Colonic mucosa (tissue), 4 donors: ENCODE results near the gene SLTM. TPM values are rescaled to one million over a fixed set of nuclear protein-coding genes. Genes with fewer than 3 reads are reported as not detected.

Experiments
- DNase-seq: peaks from one replicate; pipeline ENCODE4 v3.0.0-alpha.2; 2020
- H3K27ac ChIP-seq: fragments of 200-600 bp; one replicate; pipeline ENCODE4 v1.8.0; 2021
- H3K27me3 ChIP-seq: fragments of 200-600 bp; one replicate; pipeline ENCODE4 v1.8.0; 2021
- H3K36me3 ChIP-seq: fragments of 200-600 bp; one replicate; pipeline ENCODE4 v1.8.0; 2021
- H3K4me1 ChIP-seq: fragments of 200-600 bp; one replicate; pipeline ENCODE4 v1.8.0; 2021; ENCODE audit warnings: mild to moderate bottlenecking
- H3K4me3 ChIP-seq: fragments of 200-600 bp; one replicate; pipeline ENCODE4 v1.8.0; 2021
- H3K9ac ChIP-seq, 2 donors: one replicate each; pipeline ENCODE4 v1.7.0; 2013; ENCODE audit warnings: control low read depth in 2 of 2, low read depth in 2 of 2, low read length in 2 of 2
- H3K9me3 ChIP-seq: fragments of 200-600 bp; one replicate; pipeline ENCODE4 v1.8.0; 2021
- intact Hi-C: fragments of 100-400 bp; cut with DNase I; formaldehyde crosslinking; loops from one replicate; pipeline ENCODE4 v1.14.1; 2022
- total RNA-seq, 2 donors: library from RNA; stranded (reverse); fragmentation: NEBNext Ultra II Directional in 1 of 2; extraction: Animal tissue kit (Norgen Biotek cat#: 25700) in 1 of 2; gene quantifications; one replicate each; pipeline ENCODE4 v1.2.1, GENCODE V29; 2021
- TF ChIP-seq, protein P1 (sequence below): fragments of 200-600 bp; IDR thresholded peaks from one replicate; pipeline ENCODE4 v1.8.0; 2022; ENCODE audit warnings: antibody characterized with exemption, mild to moderate bottlenecking
- donor health status: healthy.
- donor health status: DM: no; HTN: no; CAD: no.
- donor health status: DM: no; HTN: no; CAD: no.

SLTM gene
- total RNA-seq, 2 donors from 2014 or later = 62.6 to 78.2 TPM

DNA sequence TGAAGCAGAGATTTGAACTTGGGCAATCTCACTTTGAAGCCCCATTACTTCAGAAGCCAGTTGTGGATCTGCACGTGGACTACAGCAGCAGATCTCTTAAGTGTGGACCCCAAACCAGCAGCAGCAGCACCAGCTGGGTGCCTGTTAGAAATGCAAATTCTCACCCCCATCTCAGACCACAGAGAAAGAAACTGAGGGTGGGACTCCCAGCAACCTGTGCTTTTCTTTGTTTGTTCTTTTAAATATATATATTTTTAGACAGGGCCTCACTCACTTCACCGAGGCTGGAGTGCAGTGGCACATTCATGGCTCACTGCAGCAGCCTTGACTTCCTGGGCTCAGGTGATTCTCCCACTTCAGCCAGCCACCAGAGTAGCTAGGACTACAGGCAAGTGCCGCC, 53.2 kb downstream of the SLTM start:
- Histone ChIP-seq H3K4me3 (no peak overlapping the region), H3K36me3 (peaks cover 11% of the 10 kb centered on the region), H3K4me1 (no peaks in the 10 kb centered on the region), H3K27ac (no peak overlapping the region), H3K9ac (no peak overlapping the region), H3K27me3 (no peaks in the 10 kb centered on the region), H3K9me3 (no peaks in the 10 kb centered on the region)
- no peak for DNase-seq
- TF ChIP-seq, protein P1, sequence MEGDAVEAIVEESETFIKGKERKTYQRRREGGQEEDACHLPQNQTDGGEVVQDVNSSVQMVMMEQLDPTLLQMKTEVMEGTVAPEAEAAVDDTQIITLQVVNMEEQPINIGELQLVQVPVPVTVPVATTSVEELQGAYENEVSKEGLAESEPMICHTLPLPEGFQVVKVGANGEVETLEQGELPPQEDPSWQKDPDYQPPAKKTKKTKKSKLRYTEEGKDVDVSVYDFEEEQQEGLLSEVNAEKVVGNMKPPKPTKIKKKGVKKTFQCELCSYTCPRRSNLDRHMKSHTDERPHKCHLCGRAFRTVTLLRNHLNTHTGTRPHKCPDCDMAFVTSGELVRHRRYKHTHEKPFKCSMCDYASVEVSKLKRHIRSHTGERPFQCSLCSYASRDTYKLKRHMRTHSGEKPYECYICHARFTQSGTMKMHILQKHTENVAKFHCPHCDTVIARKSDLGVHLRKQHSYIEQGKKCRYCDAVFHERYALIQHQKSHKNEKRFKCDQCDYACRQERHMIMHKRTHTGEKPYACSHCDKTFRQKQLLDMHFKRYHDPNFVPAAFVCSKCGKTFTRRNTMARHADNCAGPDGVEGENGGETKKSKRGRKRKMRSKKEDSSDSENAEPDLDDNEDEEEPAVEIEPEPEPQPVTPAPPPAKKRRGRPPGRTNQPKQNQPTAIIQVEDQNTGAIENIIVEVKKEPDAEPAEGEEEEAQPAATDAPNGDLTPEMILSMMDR = no peak
- intact Hi-C loops = no loop called here

DNA sequence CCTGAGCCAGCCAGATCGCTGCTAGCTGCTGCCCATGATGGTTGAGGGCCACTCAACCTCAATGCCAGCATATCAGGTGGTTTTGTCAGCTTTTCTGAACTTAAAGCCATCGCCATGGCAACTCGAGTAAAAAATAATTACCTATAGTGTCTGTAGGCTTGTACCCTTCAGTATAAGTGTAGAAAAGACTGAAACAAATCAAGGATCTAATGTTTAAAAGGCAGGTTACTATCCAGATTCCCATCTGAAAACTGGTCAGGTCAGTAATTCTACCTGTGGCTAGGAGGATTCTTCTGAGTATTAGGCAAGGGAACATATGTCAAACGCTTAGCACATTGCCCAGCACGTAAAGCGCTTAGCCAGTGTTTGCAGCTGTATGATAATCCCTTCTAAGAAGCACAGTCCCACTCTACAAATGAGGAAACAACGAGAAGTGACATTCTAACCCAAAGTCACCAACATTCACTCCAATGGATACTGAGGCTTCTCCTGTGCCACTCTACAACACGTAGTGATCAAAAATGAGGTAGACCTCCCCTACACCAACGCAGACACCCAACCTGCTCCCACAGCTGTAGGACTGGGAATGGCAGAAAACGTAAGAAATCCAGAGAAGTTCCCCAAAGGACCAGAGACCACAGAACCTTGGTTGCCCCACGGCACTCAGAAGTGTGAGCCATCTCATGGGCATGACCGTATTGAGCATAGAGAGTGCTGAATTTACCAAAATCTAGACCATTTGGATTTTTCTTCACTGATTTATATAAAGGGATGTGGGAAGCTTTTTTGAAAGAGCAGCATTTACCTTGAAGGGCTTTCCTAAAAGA, 55.3 kb downstream of the SLTM start:
- H3K4me1 ChIP-seq = no peaks in the 10 kb centered on the region
- no peaks in the 10 kb centered on the region for H3K27me3 ChIP-seq
- H3K9ac ChIP-seq = no peak overlapping the region
- TF ChIP-seq, protein P1 = no peak
- no peaks in the 10 kb centered on the region for H3K9me3 ChIP-seq
- no peak overlapping the region for H3K4me3 ChIP-seq
- H3K27ac ChIP-seq = no peak overlapping the region
- H3K36me3 ChIP-seq = peaks cover 7% of the 10 kb centered on the region
- intact Hi-C loops = no loop called here
- DNase-seq = no peak

DNA sequence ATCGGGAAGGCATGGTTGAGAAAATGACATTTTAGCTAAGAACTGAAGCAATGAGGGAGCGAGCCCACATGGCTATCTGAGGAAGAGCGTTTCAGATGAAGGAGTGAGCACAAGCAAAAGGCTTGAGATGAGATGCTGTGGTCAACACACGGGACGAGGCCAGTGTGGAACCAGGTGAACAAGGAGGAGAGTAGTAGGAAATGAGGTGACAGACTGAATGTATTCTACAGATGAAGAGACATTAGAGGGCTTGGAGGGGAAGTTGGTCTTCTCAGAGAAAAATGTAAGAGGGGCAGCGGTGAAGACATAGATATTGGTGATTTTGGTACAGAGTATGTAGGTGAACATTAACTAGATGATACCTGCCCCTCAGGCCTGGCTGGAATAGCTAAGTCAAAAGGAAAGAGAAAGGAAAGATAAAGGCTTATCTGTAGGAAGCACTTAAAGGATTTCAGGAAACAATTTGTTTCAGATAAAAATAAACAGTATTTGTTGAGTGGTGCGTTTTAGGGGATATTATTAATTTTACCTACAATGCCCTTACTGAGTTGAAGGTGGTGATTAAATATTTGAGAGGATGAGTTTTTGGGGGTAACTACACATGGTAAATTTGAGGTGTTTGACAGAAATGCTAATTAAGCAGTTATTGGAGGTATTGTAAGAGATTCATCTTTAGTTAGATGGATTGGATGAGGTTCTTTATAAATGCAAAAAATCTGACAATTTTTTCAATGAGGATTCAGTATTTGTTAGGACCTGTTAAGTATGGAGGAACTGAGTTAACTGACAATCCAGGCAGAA, 57.0 kb downstream of the SLTM start:
- peaks cover 7% of the 10 kb centered on the region for H3K36me3 ChIP-seq

DNA sequence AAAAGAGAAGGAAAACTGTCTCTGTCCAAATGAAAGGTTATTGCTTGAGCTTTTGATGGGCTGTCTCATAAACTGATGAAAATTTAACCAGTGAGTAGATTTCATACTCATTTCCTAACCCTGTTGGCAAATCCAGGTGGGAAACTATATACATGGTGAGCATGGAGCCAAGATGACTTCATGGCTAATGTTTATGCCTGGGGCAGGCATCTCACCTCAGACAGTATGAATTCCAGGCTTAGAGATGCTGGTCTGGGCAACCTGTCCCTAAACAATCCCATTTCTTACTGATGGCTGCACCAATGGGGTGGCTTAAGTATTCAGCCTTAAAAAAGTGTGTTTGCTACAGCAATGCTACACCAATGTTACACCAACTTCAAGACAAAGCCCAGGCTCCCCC, 58.1 kb downstream of the SLTM start:
- Histone ChIP-seq H3K9ac (no peak overlapping the region), H3K36me3 (peaks cover 7% of the 10 kb centered on the region)
- intact Hi-C loops = no loop called here

More for the DNA sequence above, 57.0 kb downstream of the SLTM start:
- H3K9me3 ChIP-seq = no peaks in the 10 kb centered on the region
- no peak overlapping the region for H3K9ac ChIP-seq
- intact Hi-C loops = no loop called here
- TF ChIP-seq, protein P1 = no peak
- DNase-seq = no peak
- H3K27ac ChIP-seq = no peak overlapping the region
- no peak overlapping the region for H3K4me3 ChIP-seq
- no peaks in the 10 kb centered on the region for H3K27me3 ChIP-seq
- H3K4me1 ChIP-seq = no peaks in the 10 kb centered on the region

DNA sequence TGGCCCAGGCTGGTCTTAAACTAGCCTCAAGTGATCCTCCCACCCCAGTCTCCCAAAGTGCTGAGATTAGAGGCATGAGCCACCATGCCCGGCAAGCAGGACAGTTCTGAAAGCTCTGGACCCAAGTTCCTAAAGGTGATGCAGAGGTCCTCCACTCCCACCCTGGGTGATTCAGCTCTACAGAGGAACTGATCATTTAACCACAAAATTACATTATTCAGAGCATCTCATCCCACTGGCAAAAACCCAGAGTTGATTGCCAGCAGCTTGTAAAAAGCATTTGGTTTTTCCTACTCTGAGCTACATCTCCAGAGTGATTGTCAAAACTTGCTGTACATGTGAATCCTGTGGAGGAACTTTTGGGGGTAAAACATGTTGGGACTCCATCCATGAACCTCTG, 60.2 kb downstream of the SLTM start:
- DNase-seq = no peak
- H3K4me1 ChIP-seq = no peaks in the 10 kb centered on the region
- intact Hi-C loops = no loop called here
- no peak overlapping the region for H3K9ac ChIP-seq
- TF ChIP-seq, protein P1 = no peak
- H3K36me3 ChIP-seq = no peaks in the 10 kb centered on the region
- no peak overlapping the region for H3K4me3 ChIP-seq
- H3K27me3 ChIP-seq = no peaks in the 10 kb centered on the region
- H3K9me3 ChIP-seq = no peaks in the 10 kb centered on the region
- H3K27ac ChIP-seq = no peak overlapping the region

More for the DNA sequence above, 58.1 kb downstream of the SLTM start:
- Histone ChIP-seq H3K4me3 (no peak overlapping the region), H3K27ac (no peak overlapping the region), H3K27me3 (no peaks in the 10 kb centered on the region), H3K4me1 (no peaks in the 10 kb centered on the region), H3K9me3 (no peaks in the 10 kb centered on the region)
- TF ChIP-seq, protein P1 = no peak
- DNase-seq = no peak
